NCI-H2029 (cell line): ENCODE data around the gene SH2D3A.

Experiments
- DNase-seq: peaks from one replicate; lab custom pipeline; 2025; lab: John Stamatoyannopoulos, UW

Gene SH2D3A

GRCh38 chr19:6705931-6706632 is 61.2 kb downstream of the SH2D3A start:
- no peak for DNase-seq
